GM18526 (cell line): Measurements from ENCODE around the gene SGCE.

Source experiments
- POLR2A ChIP-seq: IDR thresholded peaks from 3 replicates; pipeline ENCODE4 v1.6.1; 2011; ENCODE audit not compliant: insufficient read length; ENCODE audit errors: extremely low read depth

The SGCE gene

DNA sequence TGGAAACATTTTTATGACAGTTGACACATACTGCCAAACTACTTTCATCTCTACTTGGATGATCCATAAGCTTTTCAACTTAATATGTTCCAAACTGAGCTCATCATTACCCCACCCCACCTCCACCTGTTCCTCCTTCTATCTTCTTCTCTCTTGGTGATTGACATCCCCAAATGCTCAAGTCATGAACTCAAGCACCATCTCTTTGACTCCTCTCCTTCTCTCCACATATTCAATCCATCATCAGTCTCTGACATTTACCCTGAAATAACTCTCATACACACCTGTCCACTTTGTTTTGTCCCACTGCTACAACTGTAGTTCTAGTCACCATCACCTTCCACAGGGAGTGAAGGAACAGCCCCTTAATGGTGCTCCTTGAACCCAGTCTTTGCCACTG lies 43.3 kb downstream of the SGCE start:
- TF ChIP-seq POLR2A = no peak

DNA sequence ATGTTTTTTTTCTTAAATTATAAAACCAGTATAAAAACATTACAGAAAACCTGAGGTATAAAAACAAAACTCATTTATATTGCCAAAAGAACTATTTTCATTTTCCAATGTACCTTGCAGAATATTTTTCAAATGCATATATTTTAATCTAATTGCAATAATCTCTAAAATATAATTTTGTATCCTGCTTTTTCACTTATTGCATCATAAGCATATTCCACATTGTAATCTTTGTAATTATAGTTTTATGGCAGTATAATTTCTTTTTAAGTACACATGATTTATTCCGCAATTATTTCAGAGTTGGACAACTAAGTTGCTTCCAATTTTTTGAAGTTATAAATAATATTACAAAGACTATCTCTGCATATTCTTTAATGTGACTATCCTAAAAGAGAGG lies 43.7 kb downstream of the SGCE start:
- no peak for TF ChIP-seq POLR2A

DNA sequence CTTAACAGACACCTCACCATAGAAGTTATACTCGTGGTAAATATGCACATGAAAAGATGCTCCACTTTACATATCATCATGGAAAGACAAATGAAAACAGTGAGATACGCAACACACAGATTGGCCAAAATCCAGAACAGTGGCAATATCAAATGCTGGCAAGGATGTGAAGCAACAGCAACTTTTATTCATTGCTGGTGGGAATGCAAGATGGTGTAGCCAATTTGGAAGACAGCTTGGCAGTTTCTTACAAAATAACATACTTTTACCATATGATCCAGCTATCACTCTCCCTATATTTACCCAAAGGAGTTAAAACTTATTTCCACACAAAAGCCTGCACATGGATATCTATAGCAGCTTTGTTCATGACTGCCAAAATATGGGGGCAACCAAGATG lies 46.4 kb downstream of the SGCE start:
- no peak for TF ChIP-seq POLR2A

DNA sequence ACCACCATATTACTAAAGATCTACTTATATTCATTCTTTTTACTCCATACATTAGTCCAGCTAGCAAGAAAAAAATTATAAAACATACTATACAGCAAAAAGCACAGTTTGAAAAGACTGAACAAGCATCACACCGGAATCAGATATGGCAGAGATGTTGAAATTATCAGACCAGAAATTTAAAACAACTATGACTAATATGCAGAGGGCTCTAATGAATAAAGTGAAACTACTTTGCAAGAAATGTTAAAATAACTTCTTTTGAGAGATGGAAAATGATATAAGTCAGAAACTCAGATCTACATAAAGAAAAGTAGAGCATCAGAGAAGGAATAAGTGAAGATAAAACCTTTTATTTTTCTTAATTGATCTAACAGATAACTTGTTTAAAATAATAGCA lies 50.9 kb downstream of the SGCE start:
- TF ChIP-seq POLR2A = no peak

GRCh38 chr7:94602181-94602580 lies 53.8 kb downstream of the SGCE start:
- TF ChIP-seq POLR2A = no peak

- no peak for TF ChIP-seq POLR2A
Measured at GRCh38 chr7:94600267-94600666, 55.7 kb downstream of the SGCE start.

GRCh38 chr7:94595717-94596116 lies 60.2 kb downstream of the SGCE start:
- TF ChIP-seq POLR2A = no peak

GRCh38 chr7:94594882-94595281 lies 61.1 kb downstream of the SGCE start:
- no peak for TF ChIP-seq POLR2A

DNA sequence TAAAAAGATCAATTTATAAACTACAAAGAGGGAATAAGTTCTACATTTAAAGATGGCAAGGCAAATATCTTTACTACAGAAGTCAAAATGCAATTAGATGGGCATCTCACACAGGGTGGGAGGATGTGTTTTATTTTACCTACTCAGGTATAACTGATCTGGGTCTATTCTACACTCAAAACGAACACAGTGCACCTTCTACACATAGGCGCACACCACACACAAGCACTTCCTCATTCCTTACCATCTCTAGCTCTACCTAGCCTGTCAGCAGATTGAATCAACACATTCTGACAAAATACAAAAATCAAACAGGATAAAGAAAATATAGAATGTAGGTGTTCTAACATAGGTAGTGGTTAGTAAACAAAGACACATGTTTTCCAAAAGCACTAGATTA lies 64.8 kb downstream of the SGCE start:
- TF ChIP-seq POLR2A = no peak

DNA sequence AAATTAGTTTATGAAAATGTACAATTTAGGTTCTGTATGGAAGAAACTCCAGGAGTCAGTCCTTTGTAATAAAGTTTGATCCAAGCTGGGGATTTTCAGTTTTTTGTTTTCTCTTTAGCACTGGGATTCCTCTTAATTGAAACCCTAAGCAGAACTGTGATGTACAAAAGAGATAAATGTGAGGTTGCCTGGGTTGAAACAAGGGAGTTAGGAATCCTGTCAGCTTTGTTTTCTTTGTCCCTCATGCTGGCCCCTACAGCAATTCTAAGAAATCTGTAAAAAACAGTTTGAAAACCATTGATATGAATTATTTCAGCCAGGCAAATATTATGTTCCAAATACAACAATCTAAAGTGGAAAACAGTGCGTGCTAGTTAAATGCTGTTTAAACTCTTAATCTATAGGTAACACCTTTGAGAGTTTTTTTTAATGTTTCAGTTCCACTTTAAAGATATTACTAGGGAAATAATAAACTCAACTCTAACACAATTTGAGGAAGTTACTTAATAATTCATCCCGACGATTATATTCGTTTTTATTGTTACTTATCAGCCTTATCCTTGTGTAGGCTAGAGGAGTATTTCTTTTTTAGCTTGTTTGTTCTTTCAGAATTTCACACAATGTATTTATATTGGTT lies 65.3 kb downstream of the SGCE start:
- TF ChIP-seq POLR2A = no peak

- no peak for TF ChIP-seq POLR2A
Measured at GRCh38 chr7:94588075-94588474, 67.9 kb downstream of the SGCE start.

GRCh38 chr7:94584113-94584512 lies 71.8 kb downstream of the SGCE start:
- no peak for TF ChIP-seq POLR2A

GRCh38 chr7:94580601-94581000 lies 75.3 kb downstream of the SGCE start:
- no peak for TF ChIP-seq POLR2A

DNA sequence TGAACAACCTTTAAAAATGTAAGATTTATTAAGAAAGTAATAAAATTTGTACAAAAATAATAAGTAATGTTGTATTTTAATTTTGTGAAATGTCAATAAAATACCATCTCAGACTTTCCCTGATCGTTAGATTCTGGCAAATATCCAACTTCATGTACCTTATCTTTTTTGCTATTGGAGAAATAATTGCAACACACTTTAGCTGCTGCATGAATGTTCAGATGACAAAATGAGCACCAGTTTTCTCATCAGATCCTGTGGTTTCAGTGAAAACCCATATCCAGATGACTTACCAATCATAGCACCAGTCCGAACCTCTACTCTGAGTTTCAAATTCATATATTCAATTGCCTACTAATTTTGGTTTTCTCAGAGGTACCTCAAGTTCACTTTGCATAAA lies 76.5 kb downstream of the SGCE start:
- TF ChIP-seq POLR2A = no peak

- no peak for TF ChIP-seq POLR2A
Measured at GRCh38 chr7:94578614-94579013, 77.3 kb downstream of the SGCE start.

GRCh38 chr7:94577357-94577756 lies 78.6 kb downstream of the SGCE start:
- no peak for TF ChIP-seq POLR2A

GRCh38 chr7:94576316-94576715 lies 79.6 kb downstream of the SGCE start:
- no peak for TF ChIP-seq POLR2A
